Breast epithelium (tissue), 4 donors: Measurements from ENCODE around the gene GRB2. TPM values are rescaled to one million over a fixed set of nuclear protein-coding genes. Genes with fewer than 3 reads are reported as not detected.
"Not testable (repeated sequence)": the region's sequence is repeated elsewhere in the genome, so short reads cannot be mapped to it uniquely, and the experiment has no call there.

Experiments
- DNase-seq, 2 donors: peaks; one replicate each; pipeline ENCODE4 v3.0.0-alpha.2; 2019; ENCODE audit warnings: low spot score in 2 of 2
- H3K27ac ChIP-seq, 2 donors: fragments of 200-600 bp; sonication (generic) in 1 of 2; one replicate each; pipeline ENCODE4 v1.5.1; 2016 to 2019; ENCODE audit warnings: mild to moderate bottlenecking in 1 of 2
- H3K27me3 ChIP-seq, 2 donors: fragments of 200-600 bp; sonication (generic) in 1 of 2; one replicate each; pipeline versions ENCODE4 v1.5.1 to v1.6.0; 2017 to 2019; ENCODE audit warnings: control low read depth in 1 of 2, mild to moderate bottlenecking in 1 of 2
- H3K36me3 ChIP-seq: fragments of 200-600 bp; one replicate; pipeline ENCODE4 v1.5.1; 2019
- H3K4me1 ChIP-seq, 2 donors: fragments of 200-600 bp; sonication (generic); one replicate each; pipeline ENCODE4 v1.5.1; 2016 to 2019; ENCODE audit warnings: control low read depth in 1 of 2
- H3K4me3 ChIP-seq, 3 donors: fragments of 200-600 bp; sonication (generic); 1 replicate in 2 of 3; 2 replicates in 1 of 3; pipeline ENCODE4 v1.5.1; 2016 to 2019; ENCODE audit warnings: mild to moderate bottlenecking in 3 of 3, moderate library complexity in 2 of 3
- H3K9me3 ChIP-seq, 2 donors: fragments of 200-600 bp; sonication (generic) in 1 of 2; one replicate each; pipeline ENCODE4 v1.5.1; 2016 to 2019; ENCODE audit warnings: control low read depth in 1 of 2
- POLR2A ChIP-seq: fragments of 450-650 bp; IDR thresholded peaks from one replicate; pipeline ENCODE4 v1.6.1; 2016; ENCODE audit warnings: antibody characterized with exemption, mild to moderate bottlenecking, moderate library complexity
- POLR2AphosphoS5 ChIP-seq, 3 donors: sonication (generic); formaldehyde crosslinking; IDR thresholded peaks; one replicate each; pipeline ENCODE4 v1.6.1; 2017; ENCODE audit warnings: antibody characterized with exemption in 3 of 3
- intact Hi-C: fragments of 100-400 bp; cut with DNase I; formaldehyde crosslinking; loops from one replicate; pipeline ENCODE4 v1.15.1; 2023; ENCODE audit warnings: low total_unique reads
- total RNA-seq, 3 donors: library from RNA; depleted of rRNA; stranded (reverse); fragments of >200 nt; gene quantifications; one replicate each; pipeline ENCODE4 v1.1.0, GENCODE V29; 2016
- TF ChIP-seq, protein P1 (sequence below), 3 donors: fragments of 450-650 bp; IDR thresholded peaks; one replicate each; pipeline ENCODE4 v1.5.1; 2016 to 2017; ENCODE audit warnings: antibody characterized with exemption in 3 of 3, mild to moderate bottlenecking in 3 of 3, moderate library complexity in 3 of 3

Gene GRB2
- total RNA-seq, 3 donors from 2014 or later = 72.4 to 104 (median 77.1) TPM

- Histone ChIP-seq H3K27ac (no peak overlapping the region), H3K9me3 (no peaks in the 10 kb centered on the region), H3K27me3 (no peaks in the 10 kb centered on the region), H3K4me1 (no peaks in the 10 kb centered on the region), H3K36me3 (no peaks in the 10 kb centered on the region), H3K4me3 (no peak overlapping the region)
- intact Hi-C loops = no loop called here
- DNase-seq = no peak
- TF ChIP-seq POLR2A (no peak), POLR2AphosphoS5 (IDR thresholded peaks at IDR 0.05) (no peak)
- TF ChIP-seq, protein P1, sequence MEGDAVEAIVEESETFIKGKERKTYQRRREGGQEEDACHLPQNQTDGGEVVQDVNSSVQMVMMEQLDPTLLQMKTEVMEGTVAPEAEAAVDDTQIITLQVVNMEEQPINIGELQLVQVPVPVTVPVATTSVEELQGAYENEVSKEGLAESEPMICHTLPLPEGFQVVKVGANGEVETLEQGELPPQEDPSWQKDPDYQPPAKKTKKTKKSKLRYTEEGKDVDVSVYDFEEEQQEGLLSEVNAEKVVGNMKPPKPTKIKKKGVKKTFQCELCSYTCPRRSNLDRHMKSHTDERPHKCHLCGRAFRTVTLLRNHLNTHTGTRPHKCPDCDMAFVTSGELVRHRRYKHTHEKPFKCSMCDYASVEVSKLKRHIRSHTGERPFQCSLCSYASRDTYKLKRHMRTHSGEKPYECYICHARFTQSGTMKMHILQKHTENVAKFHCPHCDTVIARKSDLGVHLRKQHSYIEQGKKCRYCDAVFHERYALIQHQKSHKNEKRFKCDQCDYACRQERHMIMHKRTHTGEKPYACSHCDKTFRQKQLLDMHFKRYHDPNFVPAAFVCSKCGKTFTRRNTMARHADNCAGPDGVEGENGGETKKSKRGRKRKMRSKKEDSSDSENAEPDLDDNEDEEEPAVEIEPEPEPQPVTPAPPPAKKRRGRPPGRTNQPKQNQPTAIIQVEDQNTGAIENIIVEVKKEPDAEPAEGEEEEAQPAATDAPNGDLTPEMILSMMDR (IDR thresholded peaks at IDR 0.05) = no peak
These were observed 34.1 kb downstream of the GRB2 start for GRCh38 chr17:75371339-75371738.

DNA sequence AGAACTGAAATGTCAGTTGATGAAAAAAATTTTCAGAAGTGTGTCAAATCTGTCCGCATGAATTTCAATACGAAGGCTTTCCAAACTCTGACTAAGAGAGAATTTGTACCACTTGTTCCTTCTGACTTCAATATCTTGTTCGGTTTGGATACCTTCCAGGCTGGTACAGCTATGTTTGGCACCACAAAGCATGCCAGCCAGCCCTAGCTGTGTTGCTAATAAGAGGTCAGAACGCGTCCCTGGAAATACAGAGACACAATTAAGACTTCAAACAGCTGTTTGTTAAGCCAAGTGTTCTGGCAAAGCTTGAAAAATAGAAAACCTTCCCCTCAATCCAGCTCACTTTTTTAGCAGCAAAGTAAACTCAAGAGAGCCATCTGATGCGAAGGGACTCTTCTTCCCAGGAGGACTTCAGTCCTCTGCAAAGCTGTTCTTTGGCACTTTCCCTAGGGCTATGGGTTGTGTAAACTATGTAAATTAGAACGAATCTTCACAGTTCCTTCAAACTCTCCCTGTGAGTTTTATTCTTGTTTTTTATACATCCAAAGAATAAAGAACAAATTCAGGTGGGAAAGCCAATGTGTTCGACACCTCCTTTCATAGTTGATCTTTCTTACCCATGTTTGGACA lies 35.1 kb downstream of the GRB2 start:
- H3K36me3 ChIP-seq = no peaks in the 10 kb centered on the region
- no peaks in the 10 kb centered on the region for H3K4me1 ChIP-seq
- intact Hi-C loops = no loop called here
- H3K27me3 ChIP-seq = no peaks in the 10 kb centered on the region
- H3K27ac ChIP-seq = no peak overlapping the region
- H3K4me3 ChIP-seq = no peak overlapping the region
- no peaks in the 10 kb centered on the region for H3K9me3 ChIP-seq
- DNase-seq = no peak
- TF ChIP-seq, protein P1 (IDR thresholded peaks at IDR 0.05) = no peak
- TF ChIP-seq POLR2A (no peak), POLR2AphosphoS5 (IDR thresholded peaks at IDR 0.05) (no peak)

- DNase-seq, H3K27ac ChIP-seq, H3K4me1 ChIP-seq, H3K27me3 ChIP-seq, H3K36me3 ChIP-seq, H3K4me3 ChIP-seq, intact Hi-C loops, H3K9me3 ChIP-seq: not testable (repeated sequence)
These were observed 37.4 kb downstream of the GRB2 start for GRCh38 chr17:75367838-75368789.

GRCh38 chr17:75367312-75367711 lies 38.2 kb downstream of the GRB2 start:
- Histone ChIP-seq H3K27me3 (no peaks in the 10 kb centered on the region), H3K9me3 (no peaks in the 10 kb centered on the region), H3K27ac (no peak overlapping the region), H3K4me1 (no peaks in the 10 kb centered on the region), H3K4me3 (no peak overlapping the region), H3K36me3 (no peaks in the 10 kb centered on the region)
- no peak for DNase-seq
- TF ChIP-seq POLR2AphosphoS5 (IDR thresholded peaks at IDR 0.05) = no peak
- intact Hi-C loops = no loop called here

GRCh38 chr17:75366432-75366831 lies 39.0 kb downstream of the GRB2 start:
- Histone ChIP-seq H3K4me1 (no peaks in the 10 kb centered on the region), H3K9me3 (no peaks in the 10 kb centered on the region), H3K27me3 (no peaks in the 10 kb centered on the region), H3K27ac (no peak overlapping the region), H3K36me3 (no peaks in the 10 kb centered on the region), H3K4me3 (no peak overlapping the region)
- TF ChIP-seq POLR2AphosphoS5 (IDR thresholded peaks at IDR 0.05) = no peak
- no peak for TF ChIP-seq POLR2A
- DNase-seq = no peak
- intact Hi-C loops = no loop called here

DNA sequence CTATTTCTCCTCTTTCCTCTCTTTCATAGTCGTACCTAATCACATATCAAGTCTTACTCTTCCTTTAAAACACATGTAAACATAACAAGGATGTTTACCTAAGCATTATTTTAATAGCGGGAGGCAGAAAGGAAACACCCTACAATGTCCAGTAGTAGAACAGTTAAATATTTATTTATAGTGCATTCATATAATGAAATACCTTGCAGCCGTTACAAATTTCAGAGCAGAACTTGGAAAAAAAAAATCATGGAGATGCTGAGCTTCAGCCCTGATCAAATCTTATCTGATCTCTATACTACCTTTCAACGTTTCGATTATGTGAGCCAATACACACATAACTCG lies 39.6 kb downstream of the GRB2 start:
- Histone ChIP-seq H3K4me1 (no peaks in the 10 kb centered on the region), H3K27ac (no peak overlapping the region), H3K36me3 (no peaks in the 10 kb centered on the region), H3K27me3 (no peaks in the 10 kb centered on the region), H3K4me3 (no peak overlapping the region), H3K9me3 (no peaks in the 10 kb centered on the region)
- intact Hi-C loops = no loop called here
- no peak for DNase-seq
- no peak for TF ChIP-seq POLR2AphosphoS5 (IDR thresholded peaks at IDR 0.05)
- TF ChIP-seq POLR2A = no peak
- TF ChIP-seq, protein P1 (IDR thresholded peaks at IDR 0.05) = no peak
